Right atrium auricular region (tissue), 2 donors: ENCODE results near the gene MLX. TPM values are rescaled to one million over a fixed set of nuclear protein-coding genes. Genes with fewer than 3 reads are reported as not detected.

Experiments used
- DNase-seq: peaks from one replicate; pipeline ENCODE4 v3.0.0-alpha.2; 2019; ENCODE audit warnings: low spot score
- H3K27ac ChIP-seq, 2 donors: fragments of 200-600 bp; sonication (generic); 1 replicate in 1 of 2; 2 replicates in 1 of 2; pipeline ENCODE4 v1.5.1; 2016 to 2019
- H3K27me3 ChIP-seq, 2 donors: fragments of 200-600 bp; sonication (generic); one replicate each; pipeline versions ENCODE4 v1.5.1 to v1.6.0; 2017 to 2019
- H3K36me3 ChIP-seq: fragments of 200-600 bp; sonication (generic); one replicate; pipeline ENCODE4 v1.5.1; 2016
- H3K4me1 ChIP-seq, 2 donors: fragments of 200-600 bp; sonication (generic); one replicate each; pipeline versions ENCODE4 v1.5.1 to v1.6.0; 2017 to 2019
- H3K4me3 ChIP-seq, 2 donors: fragments of 200-600 bp; sonication (generic); 1 replicate in 1 of 2; 2 replicates in 1 of 2; pipeline ENCODE4 v1.5.1; 2017 to 2019; ENCODE audit warnings: mild to moderate bottlenecking in 1 of 2, moderate library complexity in 1 of 2
- H3K9me3 ChIP-seq, 2 donors: fragments of 200-600 bp; sonication (generic); one replicate each; pipeline ENCODE4 v1.5.1; 2019
- total RNA-seq, 2 donors: library from RNA; depleted of rRNA; stranded (reverse); fragments of >200 nt; gene quantifications; one replicate each; pipeline ENCODE4 v1.1.0, GENCODE V29; 2016
- TF ChIP-seq, protein P1 (sequence below), 2 donors: fragments of 200-600 bp; sonication (generic); IDR thresholded peaks; one replicate each; pipeline ENCODE4 v1.5.1; 2019; ENCODE audit warnings: antibody characterized with exemption in 2 of 2

Gene MLX
- total RNA-seq, 2 donors from 2014 or later, result 40.1 to 63.6 TPM

- H3K27me3 ChIP-seq, result no peaks in the 10 kb centered on the region
- DNase-seq, result no peak
- H3K4me1 ChIP-seq, result peaks cover 0 to 21% of the 10 kb centered on the region in 2 donors
- H3K36me3 ChIP-seq, result no peaks in the 10 kb centered on the region
- H3K9me3 ChIP-seq, result no peaks in the 10 kb centered on the region
- peak overlapping the region; percentile 45 to 58 for H3K4me3 ChIP-seq
- peak overlapping the region; percentile 79 to 81 for H3K27ac ChIP-seq
- TF ChIP-seq, protein P1, sequence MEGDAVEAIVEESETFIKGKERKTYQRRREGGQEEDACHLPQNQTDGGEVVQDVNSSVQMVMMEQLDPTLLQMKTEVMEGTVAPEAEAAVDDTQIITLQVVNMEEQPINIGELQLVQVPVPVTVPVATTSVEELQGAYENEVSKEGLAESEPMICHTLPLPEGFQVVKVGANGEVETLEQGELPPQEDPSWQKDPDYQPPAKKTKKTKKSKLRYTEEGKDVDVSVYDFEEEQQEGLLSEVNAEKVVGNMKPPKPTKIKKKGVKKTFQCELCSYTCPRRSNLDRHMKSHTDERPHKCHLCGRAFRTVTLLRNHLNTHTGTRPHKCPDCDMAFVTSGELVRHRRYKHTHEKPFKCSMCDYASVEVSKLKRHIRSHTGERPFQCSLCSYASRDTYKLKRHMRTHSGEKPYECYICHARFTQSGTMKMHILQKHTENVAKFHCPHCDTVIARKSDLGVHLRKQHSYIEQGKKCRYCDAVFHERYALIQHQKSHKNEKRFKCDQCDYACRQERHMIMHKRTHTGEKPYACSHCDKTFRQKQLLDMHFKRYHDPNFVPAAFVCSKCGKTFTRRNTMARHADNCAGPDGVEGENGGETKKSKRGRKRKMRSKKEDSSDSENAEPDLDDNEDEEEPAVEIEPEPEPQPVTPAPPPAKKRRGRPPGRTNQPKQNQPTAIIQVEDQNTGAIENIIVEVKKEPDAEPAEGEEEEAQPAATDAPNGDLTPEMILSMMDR (IDR thresholded peaks at IDR 0.05), result peak; percentile 28 to 64
These were observed 35.2 kb upstream of the MLX start for GRCh38 chr17:42531455-42532354.

- Histone ChIP-seq H3K9me3 (no peaks in the 10 kb centered on the region), H3K4me3 (peak overlapping the region; percentile 47 to 67), H3K27ac (peak overlapping the region; percentile 90 to 93), H3K4me1 (peaks cover 0 to 22% of the 10 kb centered on the region in 2 donors), H3K27me3 (no peaks in the 10 kb centered on the region), H3K36me3 (peaks cover 22% of the 10 kb centered on the region)
- TF ChIP-seq, protein P1 (IDR thresholded peaks at IDR 0.05), result no peak
- no peak for DNase-seq
These were observed 31.5 kb upstream of the MLX start for GRCh38 chr17:42535155-42536047.

DNA sequence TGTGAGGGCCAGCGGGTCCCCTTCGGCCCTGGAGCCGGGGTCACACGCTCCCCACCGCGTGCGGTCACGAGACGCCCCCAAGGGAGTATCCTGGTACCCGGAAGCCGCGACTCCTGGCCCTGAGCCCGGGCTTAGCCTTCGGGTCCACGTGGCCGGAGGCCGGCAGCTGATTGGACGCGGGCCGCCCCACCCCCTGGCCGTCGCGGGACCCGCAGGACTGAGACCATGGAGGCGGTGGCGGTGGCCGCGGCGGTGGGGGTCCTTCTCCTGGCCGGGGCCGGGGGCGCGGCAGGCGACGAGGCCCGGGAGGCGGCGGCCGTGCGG lies 30.9 kb upstream of the MLX start, which contains the start of gene NAGLU:
TSS of gene NAGLU (plus strand) at position 194 of the 324 bp plus-strand sequence. CDS start at position 226, 32 bp downstream.
- DNase-seq, result peak; percentile 97
- Histone ChIP-seq H3K27me3 (no peaks in the 10 kb centered on the region), H3K36me3 (peaks cover 27% of the 10 kb centered on the region), H3K27ac (peak within 1 kb of the TSS; percentile 90 to 93), H3K9me3 (no peaks in the 10 kb centered on the region), H3K4me3 (peak within 1 kb of the TSS; percentile 47 to 67), H3K4me1 (peaks cover 0 to 22% of the 10 kb centered on the region in 2 donors)
- TF ChIP-seq, protein P1 (IDR thresholded peaks at IDR 0.05), result no peak

DNA sequence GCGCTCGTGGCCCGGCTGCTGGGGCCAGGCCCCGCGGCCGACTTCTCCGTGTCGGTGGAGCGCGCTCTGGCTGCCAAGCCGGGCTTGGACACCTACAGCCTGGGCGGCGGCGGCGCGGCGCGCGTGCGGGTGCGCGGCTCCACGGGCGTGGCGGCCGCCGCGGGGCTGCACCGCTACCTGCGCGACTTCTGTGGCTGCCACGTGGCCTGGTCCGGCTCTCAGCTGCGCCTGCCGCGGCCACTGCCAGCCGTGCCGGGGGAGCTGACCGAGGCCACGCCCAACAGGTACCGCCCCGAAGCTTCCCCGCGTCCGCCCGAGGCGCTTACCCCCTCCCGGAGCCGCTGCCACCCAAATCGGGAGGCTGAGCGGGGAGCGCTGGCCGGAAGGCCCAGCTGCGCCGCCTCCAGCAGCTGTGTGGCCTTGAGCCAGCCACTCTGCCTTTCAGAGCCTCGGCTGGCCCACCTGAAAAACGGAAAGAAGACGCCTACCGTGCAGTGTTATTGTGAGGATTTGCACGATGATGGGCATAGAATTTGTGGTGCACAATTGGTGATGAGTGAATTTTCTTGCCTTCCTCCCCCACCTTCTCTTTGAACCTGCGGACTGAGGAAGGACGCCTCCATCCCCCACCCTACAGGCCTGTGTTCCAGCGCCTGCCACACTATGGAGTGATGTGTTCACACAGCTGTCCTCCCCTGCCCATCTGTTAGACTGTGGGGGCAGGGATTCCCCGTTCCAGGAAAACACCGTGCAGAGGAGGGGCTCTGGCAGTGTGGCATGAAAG lies 30.3 kb upstream of the MLX start:
- Histone ChIP-seq H3K36me3 (peaks cover 32% of the 10 kb centered on the region), H3K4me3 (peak overlapping the region; percentile 47 to 67), H3K4me1 (peaks cover 0 to 22% of the 10 kb centered on the region in 2 donors), H3K27ac (peak overlapping the region; percentile 90 to 93), H3K9me3 (no peaks in the 10 kb centered on the region), H3K27me3 (no peaks in the 10 kb centered on the region)
- peak; percentile 79 for DNase-seq
- TF ChIP-seq, protein P1 (IDR thresholded peaks at IDR 0.05), result no peak

GRCh38 chr17:42537156-42537805 lies 29.6 kb upstream of the MLX start:
- Histone ChIP-seq H3K27ac (peak overlapping the region; percentile 90 to 93), H3K9me3 (no peaks in the 10 kb centered on the region), H3K27me3 (no peaks in the 10 kb centered on the region), H3K4me1 (peaks cover 0 to 22% of the 10 kb centered on the region in 2 donors), H3K36me3 (peaks cover 32% of the 10 kb centered on the region), H3K4me3 (peak overlapping the region; percentile 47 to 67)
- DNase-seq, result no peak
- TF ChIP-seq, protein P1 (IDR thresholded peaks at IDR 0.05), result no peak
